Measurements from ENCODE around the gene CBX8. TPM values are rescaled to one million over a fixed set of nuclear protein-coding genes. Genes with fewer than 3 reads are reported as not detected.

Gene CBX8
- total and polyA plus RNA-seq, 2 of the 13 experiments (the other 11 are each of a cell fraction or from before 2014, with no cell fraction given) = 0.34 to 12.6 TPM

- TF ChIP-seq MXI1 (IDR thresholded peaks at IDR 0.05; ENCODE audit: borderline replicate concordance, low read depth, low read length) (0 out of 3 replicates have a peak, but pooled peaks have one; percentile 29), KDM5A (IDR thresholded peaks at IDR 0.05; ENCODE audit: borderline replicate concordance, low read length) (peak; percentile 41), NR3C1 (CRISPR knock-in tag; IDR thresholded peaks at IDR 0.05) (no peak), ARNT2 (CRISPR knock-in tag; IDR thresholded peaks at IDR 0.05; ENCODE audit: low read depth) (no peak), HHEX (CRISPR knock-in tag; IDR thresholded peaks at IDR 0.05) (no peak), HNF1A (IDR thresholded peaks at IDR 0.05; ENCODE audit: low read depth) (no peak), HNF1A (CRISPR knock-in tag; IDR thresholded peaks at IDR 0.05; ENCODE audit: borderline replicate concordance) (no peak), ATF2 (CRISPR knock-in tag; IDR thresholded peaks at IDR 0.05) (no peak), REST (IDR thresholded peaks at IDR 0.05; ENCODE audit: borderline replicate concordance in 1 of 2, low read depth in 1 of 2, low read length in 2 of 2) (no peak), KDM1A (CRISPR knock-in tag; IDR thresholded peaks at IDR 0.05) (no peak), KDM3A (CRISPR knock-in tag; IDR thresholded peaks at IDR 0.05; ENCODE audit: low read depth) (no peak), NR2F2 (IDR thresholded peaks at IDR 0.05; ENCODE audit: borderline replicate concordance, low read depth) (no peak), ZNF362 (CRISPR knock-in tag; IDR thresholded peaks at IDR 0.05; ENCODE audit: borderline replicate concordance) (no peak), KMT2B (CRISPR knock-in tag; IDR thresholded peaks at IDR 0.05) (peak; percentile 15; the same call in 1 of the 2 replicates), ZNF546 (CRISPR knock-in tag; conservative IDR thresholded peaks at IDR 0.05) (no peak), AGO2 (optimal IDR thresholded peaks at IDR 0.05; ENCODE audit: low read depth, low read length) (no peak), SOX13 (IDR thresholded peaks at IDR 0.05) (0 out of 2 replicates have a peak, but pooled peaks have one; percentile 6), SOX13 (CRISPR knock-in tag; conservative IDR thresholded peaks at IDR 0.05 in 1 of 2, IDR thresholded peaks at IDR 0.05 in 1 of 2) (no peak)
These were observed 41.1 kb upstream of the CBX8 start (continued) for GRCh38 chr17:79837888-79838521.

All from HepG2 (cell line).